ENCODE measurements around the gene PXK.

Gene PXK

GRCh38 chr3:58371754-58372153, 39.1 kb downstream of the PXK start:
- no peak for TF ChIP-seq CTCF (conservative IDR thresholded peaks at IDR 0.05; ENCODE audit: low read depth)
- ChIA-PET POLR2A (ENCODE audit: low non-redundant PET) (no interaction called here), CTCF (no interaction called here)
- DNase-seq (ENCODE audit: low spot score), result no peak
- H3K27ac ChIP-seq, result no peak overlapping the region

- ChIA-PET CTCF (no interaction called here), POLR2A (ENCODE audit: low non-redundant PET) (no interaction called here)
These were observed 42.6 kb downstream of the PXK start for GRCh38 chr3:58375254-58375653.

GRCh38 chr3:58377168-58377567, 44.5 kb downstream of the PXK start:
- DNase-seq (ENCODE audit: low spot score), result no peak
- ChIA-PET POLR2A (ENCODE audit: low non-redundant PET) (no interaction called here), CTCF (no interaction called here)
- H3K27ac ChIP-seq, result no peak overlapping the region
- TF ChIP-seq CTCF (conservative IDR thresholded peaks at IDR 0.05; ENCODE audit: low read depth), result no peak

More at GRCh38 chr3:58375254-58375653, 42.6 kb downstream of the PXK start:
- no peak overlapping the region for H3K27ac ChIP-seq
- no peak for TF ChIP-seq CTCF (conservative IDR thresholded peaks at IDR 0.05; ENCODE audit: low read depth)
- no peak for DNase-seq (ENCODE audit: low spot score)

- no peak overlapping the region for H3K27ac ChIP-seq
- no peak for TF ChIP-seq CTCF (conservative IDR thresholded peaks at IDR 0.05; ENCODE audit: low read depth)
- ChIA-PET CTCF (no interaction called here), POLR2A (ENCODE audit: low non-redundant PET) (no interaction called here)
- no peak for DNase-seq (ENCODE audit: low spot score)
These were observed 45.1 kb downstream of the PXK start for GRCh38 chr3:58377750-58378149.

- no peak overlapping the region for H3K27ac ChIP-seq
- no peak for TF ChIP-seq CTCF (conservative IDR thresholded peaks at IDR 0.05; ENCODE audit: low read depth)
- CTCF ChIA-PET, result no interaction called here
- DNase-seq (ENCODE audit: low spot score), result no peak
- POLR2A ChIA-PET (ENCODE audit: low non-redundant PET), result no interaction called here
These were observed 46.8 kb downstream of the PXK start for GRCh38 chr3:58379351-58380073.

- H3K27ac ChIP-seq, result peak overlapping the region; percentile 70
- CTCF ChIA-PET, result no interaction called here
- no peak for DNase-seq (ENCODE audit: low spot score)
- TF ChIP-seq CTCF (conservative IDR thresholded peaks at IDR 0.05; ENCODE audit: low read depth), result no peak
- POLR2A ChIA-PET (ENCODE audit: low non-redundant PET), result no interaction called here
These were observed 50.8 kb downstream of the PXK start for GRCh38 chr3:58383476-58383875.

All from RWPE1 (cell line).